Measurements from ENCODE around the gene THBS3. TPM values are rescaled to one million over a fixed set of nuclear protein-coding genes. Genes with fewer than 3 reads are reported as not detected.

The THBS3 gene
- total and polyA plus RNA-seq, 10 donors = 10.2 to 31.2 (median 20.8) TPM

- TF ChIP-seq POLR2A (IDR thresholded peaks at IDR 0.05) = no peak
- TF ChIP-seq, protein P1, sequence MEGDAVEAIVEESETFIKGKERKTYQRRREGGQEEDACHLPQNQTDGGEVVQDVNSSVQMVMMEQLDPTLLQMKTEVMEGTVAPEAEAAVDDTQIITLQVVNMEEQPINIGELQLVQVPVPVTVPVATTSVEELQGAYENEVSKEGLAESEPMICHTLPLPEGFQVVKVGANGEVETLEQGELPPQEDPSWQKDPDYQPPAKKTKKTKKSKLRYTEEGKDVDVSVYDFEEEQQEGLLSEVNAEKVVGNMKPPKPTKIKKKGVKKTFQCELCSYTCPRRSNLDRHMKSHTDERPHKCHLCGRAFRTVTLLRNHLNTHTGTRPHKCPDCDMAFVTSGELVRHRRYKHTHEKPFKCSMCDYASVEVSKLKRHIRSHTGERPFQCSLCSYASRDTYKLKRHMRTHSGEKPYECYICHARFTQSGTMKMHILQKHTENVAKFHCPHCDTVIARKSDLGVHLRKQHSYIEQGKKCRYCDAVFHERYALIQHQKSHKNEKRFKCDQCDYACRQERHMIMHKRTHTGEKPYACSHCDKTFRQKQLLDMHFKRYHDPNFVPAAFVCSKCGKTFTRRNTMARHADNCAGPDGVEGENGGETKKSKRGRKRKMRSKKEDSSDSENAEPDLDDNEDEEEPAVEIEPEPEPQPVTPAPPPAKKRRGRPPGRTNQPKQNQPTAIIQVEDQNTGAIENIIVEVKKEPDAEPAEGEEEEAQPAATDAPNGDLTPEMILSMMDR (IDR thresholded peaks at IDR 0.05 in 8 of 11, conservative IDR thresholded peaks at IDR 0.05 in 3 of 11) = peak in 5 of 11 experiments; percentile 12 to 32 (median 20)
- peak in 2 of 3 donors; percentile 53 to 59 for TF ChIP-seq POLR2AphosphoS5 (IDR thresholded peaks at IDR 0.05)
- peak; percentile 88 for DNase-seq
Measured at GRCh38 chr1:155184835-155185782, 22.6 kb downstream of the THBS3 start.

DNA sequence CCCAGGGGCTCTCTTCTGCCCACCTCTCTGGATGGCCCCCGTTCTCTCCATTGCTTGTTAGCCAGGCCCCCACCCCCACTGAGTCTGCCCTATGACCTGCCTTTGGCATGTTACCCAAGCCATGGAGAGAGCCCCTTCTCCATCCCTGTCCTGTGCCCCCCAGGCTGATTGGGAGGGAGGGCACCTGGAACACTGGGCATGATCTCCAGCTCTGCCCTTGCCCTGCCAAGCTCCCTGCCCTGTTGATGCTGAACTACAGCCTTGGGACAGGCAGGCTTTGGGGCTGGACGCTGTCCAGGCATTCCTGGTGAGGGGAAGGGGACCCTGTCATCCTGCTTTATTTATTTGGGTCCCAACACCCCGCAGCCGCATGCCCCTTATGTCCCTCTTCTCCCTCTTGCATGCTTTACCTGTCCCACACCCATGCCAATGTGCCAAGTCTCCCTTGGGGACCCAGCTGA is 23.3 kb downstream of the THBS3 start:
- Histone ChIP-seq H3K27me3 (replicated peaks in 1 of 7) (no peaks in the 10 kb centered on the region), H3K4me3 (no peak overlapping the region), H3K4me1 (peaks cover 9 to 36% (median 27%) of the 10 kb centered on the region in 6 donors), H3K9me3 (no peaks in the 10 kb centered on the region), H3K36me3 (peaks cover 0 to 12% (median 0%) of the 10 kb centered on the region in 6 donors), H3K27ac (peak overlapping the region in 5 of 8 donors; percentile 54 to 82 (median 73))
- 89 to 96% (median 91%) methylated on average over 4 of the region's 4 CpGs for WGBS, 5 donors
- DNase-seq = no peak
- intact Hi-C loops (cut with DNase I; ENCODE audit: low total_unique reads) = no loop called here
- TF ChIP-seq, protein P1 (IDR thresholded peaks at IDR 0.05 in 8 of 11, conservative IDR thresholded peaks at IDR 0.05 in 3 of 11) = no peak
- no peak for TF ChIP-seq POLR2AphosphoS5 (IDR thresholded peaks at IDR 0.05)
- TF ChIP-seq POLR2A (IDR thresholded peaks at IDR 0.05) = no peak

More at GRCh38 chr1:155184835-155185782, 22.6 kb downstream of the THBS3 start:
- no peak overlapping the region for H3K4me3 ChIP-seq
- H3K36me3 ChIP-seq = peaks cover 0 to 4% (median 0%) of the 10 kb centered on the region in 6 donors
- H3K27me3 ChIP-seq (replicated peaks in 1 of 7) = no peaks in the 10 kb centered on the region
- H3K4me1 ChIP-seq = peaks cover 9 to 34% (median 27%) of the 10 kb centered on the region in 6 donors
- WGBS, 5 donors = 55 to 65% (median 59%) methylated on average over 13 to 21 of the region's 21 CpGs
- intact Hi-C loops (cut with DNase I; ENCODE audit: low total_unique reads) = no loop called here
- no peaks in the 10 kb centered on the region for H3K9me3 ChIP-seq
- peak overlapping the region in 7 of 8 donors; percentile 20 to 82 (median 56) for H3K27ac ChIP-seq

DNA sequence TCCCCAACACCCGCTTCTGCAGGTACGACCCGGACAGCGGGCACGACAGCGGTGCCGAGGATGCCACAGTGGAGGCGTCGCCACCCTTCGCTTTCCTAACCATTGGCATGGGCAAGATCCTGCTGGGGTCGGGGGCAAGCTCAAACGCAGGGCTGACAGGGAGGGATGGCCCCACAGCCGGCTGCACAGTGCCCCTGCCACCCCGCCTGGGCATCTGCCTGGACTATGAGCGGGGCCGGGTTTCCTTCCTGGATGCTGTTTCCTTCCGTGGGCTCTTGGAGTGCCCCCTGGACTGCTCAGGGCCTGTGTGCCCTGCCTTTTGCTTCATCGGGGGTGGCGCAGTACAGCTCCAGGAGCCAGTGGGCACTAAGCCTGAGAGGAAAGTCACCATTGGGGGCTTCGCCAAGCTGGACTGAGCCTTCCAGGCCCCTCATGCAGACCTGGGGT is 23.9 kb downstream of the THBS3 start:
- Histone ChIP-seq H3K4me3 (no peak overlapping the region), H3K27me3 (replicated peaks in 1 of 7) (no peaks in the 10 kb centered on the region), H3K4me1 (peaks cover 9 to 42% (median 27%) of the 10 kb centered on the region in 6 donors), H3K9me3 (no peaks in the 10 kb centered on the region), H3K27ac (peak overlapping the region in 3 of 8 donors; percentile 73 to 82 (median 74)), H3K36me3 (peaks cover 0 to 16% (median 0%) of the 10 kb centered on the region in 6 donors)
- no peak for DNase-seq
- intact Hi-C loops (cut with DNase I; ENCODE audit: low total_unique reads) = no loop called here
- 76 to 91% (median 77%) methylated on average over 17 to 20 of the region's 20 CpGs for WGBS, 5 donors
- peak; percentile 54 to 75 (median 54) for TF ChIP-seq POLR2AphosphoS5 (IDR thresholded peaks at IDR 0.05)
- TF ChIP-seq, protein P1 (IDR thresholded peaks at IDR 0.05 in 8 of 11, conservative IDR thresholded peaks at IDR 0.05 in 3 of 11) = no peak
- TF ChIP-seq POLR2A (IDR thresholded peaks at IDR 0.05) = no peak
